ENCODE results near the gene WWC1. TPM values are rescaled to one million over a fixed set of nuclear protein-coding genes. Genes with fewer than 3 reads are reported as not detected.
A peak's percentile ranks its signal among the peaks of the same experiment; 100 is the strongest.

The WWC1 gene
- total and polyA plus RNA-seq, 2 experiments from 2014 or later, result 6.0 to 9.7 TPM

DNA sequence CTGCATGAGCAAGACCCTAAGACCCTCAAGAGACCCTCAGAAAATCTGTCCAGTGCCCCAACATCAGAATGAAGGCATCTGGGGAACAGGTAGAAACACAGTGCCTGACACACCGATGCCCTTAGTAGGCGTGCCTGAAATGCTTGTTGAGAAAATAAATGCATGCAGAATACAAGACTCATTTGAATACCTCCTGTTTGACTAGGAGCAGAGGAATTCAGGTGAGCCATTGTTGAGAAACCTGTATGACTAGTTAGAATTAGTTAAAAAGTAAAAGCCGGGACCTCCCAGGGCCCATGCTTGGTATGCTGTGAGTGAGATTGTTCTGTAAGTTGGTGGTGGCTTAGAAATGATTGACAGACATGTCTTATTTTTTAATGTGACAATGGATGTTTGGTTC is 55.0 kb downstream of the WWC1 start:
- TF ChIP-seq, protein P1, sequence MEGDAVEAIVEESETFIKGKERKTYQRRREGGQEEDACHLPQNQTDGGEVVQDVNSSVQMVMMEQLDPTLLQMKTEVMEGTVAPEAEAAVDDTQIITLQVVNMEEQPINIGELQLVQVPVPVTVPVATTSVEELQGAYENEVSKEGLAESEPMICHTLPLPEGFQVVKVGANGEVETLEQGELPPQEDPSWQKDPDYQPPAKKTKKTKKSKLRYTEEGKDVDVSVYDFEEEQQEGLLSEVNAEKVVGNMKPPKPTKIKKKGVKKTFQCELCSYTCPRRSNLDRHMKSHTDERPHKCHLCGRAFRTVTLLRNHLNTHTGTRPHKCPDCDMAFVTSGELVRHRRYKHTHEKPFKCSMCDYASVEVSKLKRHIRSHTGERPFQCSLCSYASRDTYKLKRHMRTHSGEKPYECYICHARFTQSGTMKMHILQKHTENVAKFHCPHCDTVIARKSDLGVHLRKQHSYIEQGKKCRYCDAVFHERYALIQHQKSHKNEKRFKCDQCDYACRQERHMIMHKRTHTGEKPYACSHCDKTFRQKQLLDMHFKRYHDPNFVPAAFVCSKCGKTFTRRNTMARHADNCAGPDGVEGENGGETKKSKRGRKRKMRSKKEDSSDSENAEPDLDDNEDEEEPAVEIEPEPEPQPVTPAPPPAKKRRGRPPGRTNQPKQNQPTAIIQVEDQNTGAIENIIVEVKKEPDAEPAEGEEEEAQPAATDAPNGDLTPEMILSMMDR (IDR thresholded peaks at IDR 0.05; ENCODE audit: low read depth, low read length), result no peak
- Histone ChIP-seq H3K27me3 (peaks cover 8% of the 10 kb centered on the region), H3K9me3 (ENCODE audit: low read depth) (no peaks in the 10 kb centered on the region), H3K4me3 (no peak overlapping the region), H3K27ac (no peak overlapping the region), H3K4me1 (ENCODE audit: low read depth) (no peaks in the 10 kb centered on the region), H3K36me3 (no peaks in the 10 kb centered on the region)
- no peak for DNase-seq (ENCODE audit: low read depth in 1 of 2, low spot score in 1 of 2)

DNA sequence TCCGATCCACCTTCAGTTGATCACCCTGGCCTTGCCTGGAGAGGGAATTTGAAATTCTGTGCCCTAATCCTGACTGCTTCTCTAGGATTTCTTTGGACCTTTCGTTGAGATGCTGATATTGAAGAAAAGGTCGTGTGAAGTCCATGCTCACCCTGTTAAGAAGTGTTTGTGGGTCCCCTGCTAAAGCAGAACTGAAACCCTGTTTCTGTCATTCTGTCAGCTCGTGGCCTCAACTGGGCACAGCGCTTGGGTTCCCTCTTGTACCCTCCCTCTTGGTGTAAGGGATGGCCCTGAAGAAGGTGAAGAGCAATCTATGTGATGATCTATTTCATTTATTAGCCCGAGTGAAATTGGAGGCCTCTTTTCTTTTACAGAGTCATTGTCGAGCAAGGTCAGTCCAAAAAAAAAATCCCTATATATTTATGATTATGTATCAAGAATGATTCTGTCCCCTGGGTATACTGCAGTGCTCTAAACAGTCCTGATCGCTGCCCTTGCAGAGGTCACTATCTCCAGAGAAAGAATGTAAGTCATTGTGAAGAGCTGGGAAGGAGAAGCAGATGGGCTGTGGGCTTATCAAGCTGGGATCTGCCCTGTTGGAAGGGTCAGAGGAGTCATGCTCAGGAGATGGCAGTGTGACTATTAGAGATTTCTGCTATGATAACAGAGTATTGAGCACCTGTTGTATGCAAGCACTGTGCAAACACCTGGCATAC is 56.1 kb downstream of the WWC1 start:
- no peak for DNase-seq (ENCODE audit: low read depth in 1 of 2, low spot score in 1 of 2)
- no peaks in the 10 kb centered on the region for H3K4me1 ChIP-seq (ENCODE audit: low read depth)
- no peaks in the 10 kb centered on the region for H3K36me3 ChIP-seq
- H3K4me3 ChIP-seq, result no peak overlapping the region
- no peaks in the 10 kb centered on the region for H3K9me3 ChIP-seq (ENCODE audit: low read depth)
- H3K27me3 ChIP-seq, result peaks cover 8% of the 10 kb centered on the region
- H3K27ac ChIP-seq, result no peak overlapping the region
- TF ChIP-seq, protein P1 (IDR thresholded peaks at IDR 0.05; ENCODE audit: low read depth, low read length), result no peak

DNA sequence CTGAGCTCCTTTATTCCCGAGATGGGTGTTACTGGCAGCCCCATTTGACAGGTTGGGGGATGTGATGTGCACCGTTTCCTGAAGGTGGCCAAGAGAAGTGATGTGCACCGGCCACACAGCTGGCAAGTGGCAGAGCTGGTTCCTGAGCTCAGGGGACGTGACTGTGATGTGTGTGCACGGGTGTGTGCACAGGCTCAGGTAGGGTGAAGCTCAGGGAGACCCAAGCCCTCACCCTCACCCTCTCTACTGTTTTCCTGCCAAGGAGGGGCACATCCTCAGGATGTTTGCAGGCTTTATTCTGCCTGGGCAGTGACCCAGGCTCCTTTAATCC is 56.6 kb downstream of the WWC1 start:
- Histone ChIP-seq H3K9me3 (ENCODE audit: low read depth) (no peaks in the 10 kb centered on the region), H3K27me3 (peaks cover 8% of the 10 kb centered on the region), H3K36me3 (no peaks in the 10 kb centered on the region), H3K27ac (no peak overlapping the region), H3K4me3 (no peak overlapping the region), H3K4me1 (ENCODE audit: low read depth) (no peaks in the 10 kb centered on the region)
- TF ChIP-seq, protein P1 (IDR thresholded peaks at IDR 0.05; ENCODE audit: low read depth, low read length), result no peak
- no peak for DNase-seq (ENCODE audit: low read depth in 1 of 2, low spot score in 1 of 2)

DNA sequence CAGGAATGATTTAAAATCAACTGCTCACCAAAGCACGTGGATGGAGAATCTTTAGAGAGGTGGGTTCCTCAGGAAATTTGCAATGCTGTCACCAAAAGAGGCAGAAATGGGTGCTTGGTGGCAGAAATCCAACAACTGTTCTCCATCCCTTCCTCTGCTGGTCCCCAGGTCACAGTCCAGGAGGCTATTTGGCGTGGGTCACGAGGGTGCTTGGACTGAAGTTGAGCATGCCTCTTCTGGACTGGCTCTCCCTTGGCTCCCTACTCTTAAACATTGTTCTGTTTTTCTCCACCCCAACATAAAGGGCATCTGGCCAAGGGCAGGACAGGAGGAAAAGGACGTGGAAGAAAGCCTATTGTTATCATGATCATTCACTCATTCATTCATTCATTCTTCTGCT is 58.9 kb downstream of the WWC1 start:
- H3K9me3 ChIP-seq (ENCODE audit: low read depth), result no peaks in the 10 kb centered on the region
- H3K27ac ChIP-seq, result no peak overlapping the region
- H3K4me3 ChIP-seq, result no peak overlapping the region
- no peaks in the 10 kb centered on the region for H3K36me3 ChIP-seq
- no peak for DNase-seq (ENCODE audit: low read depth in 1 of 2, low spot score in 1 of 2)
- peaks cover 8% of the 10 kb centered on the region for H3K27me3 ChIP-seq
- H3K4me1 ChIP-seq (ENCODE audit: low read depth), result no peaks in the 10 kb centered on the region
- TF ChIP-seq, protein P1 (IDR thresholded peaks at IDR 0.05; ENCODE audit: low read depth, low read length), result no peak

DNA sequence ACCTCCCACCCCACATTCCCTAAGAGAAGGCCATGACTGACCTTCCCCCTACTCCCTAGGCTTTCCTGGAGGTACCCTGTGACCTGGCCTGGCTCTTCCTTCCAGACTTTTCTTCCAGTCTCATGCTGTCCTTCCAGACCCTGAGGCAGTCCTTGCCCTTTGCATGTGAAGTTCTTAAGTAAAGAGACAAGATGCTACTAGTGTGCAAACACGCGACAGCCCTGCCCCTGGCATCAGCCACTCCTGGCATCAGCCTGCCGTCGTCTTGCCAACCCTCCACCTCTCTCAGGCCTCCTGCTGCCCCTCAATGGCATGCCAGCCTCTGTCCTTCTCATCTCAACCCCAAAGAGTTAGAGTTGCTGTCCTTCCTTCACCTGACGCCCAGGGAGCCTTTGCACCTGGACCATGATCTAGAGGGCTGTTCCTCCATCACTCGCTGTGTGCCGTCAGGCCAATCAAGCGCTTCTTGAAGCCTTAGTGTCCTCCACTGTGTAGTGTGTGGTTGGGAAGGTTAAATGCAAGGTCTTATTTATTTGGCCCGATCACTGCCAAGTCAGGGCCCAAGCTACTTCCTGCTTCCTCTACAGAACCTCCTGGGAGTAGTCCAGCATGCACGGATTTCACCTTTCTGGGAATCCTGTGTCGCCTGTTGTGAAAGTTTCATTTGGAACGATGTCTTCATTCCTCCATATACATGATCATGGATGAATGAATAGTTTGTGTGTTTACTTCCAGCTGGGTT is 61.9 kb downstream of the WWC1 start:
- peak in 1 of 2 donors; percentile 21 for DNase-seq (ENCODE audit: low read depth in 1 of 2, low spot score in 1 of 2)
- TF ChIP-seq, protein P1 (IDR thresholded peaks at IDR 0.05; ENCODE audit: low read depth, low read length), result no peak
- Histone ChIP-seq H3K27ac (no peak overlapping the region), H3K4me1 (ENCODE audit: low read depth) (no peaks in the 10 kb centered on the region), H3K9me3 (ENCODE audit: low read depth) (no peaks in the 10 kb centered on the region), H3K4me3 (no peak overlapping the region), H3K36me3 (no peaks in the 10 kb centered on the region), H3K27me3 (no peaks in the 10 kb centered on the region)
